ENCODE measurements around the gene KCND3.

The KCND3 gene

GRCh38 chr1:111837393-111837792 is 152.1 kb downstream of the KCND3 start:
- DNase-seq = no peak

GRCh38 chr1:111836111-111836510 is 153.4 kb downstream of the KCND3 start:
- DNase-seq = no peak

GRCh38 chr1:111835514-111835913 is 154.0 kb downstream of the KCND3 start:
- no peak for DNase-seq

DNA sequence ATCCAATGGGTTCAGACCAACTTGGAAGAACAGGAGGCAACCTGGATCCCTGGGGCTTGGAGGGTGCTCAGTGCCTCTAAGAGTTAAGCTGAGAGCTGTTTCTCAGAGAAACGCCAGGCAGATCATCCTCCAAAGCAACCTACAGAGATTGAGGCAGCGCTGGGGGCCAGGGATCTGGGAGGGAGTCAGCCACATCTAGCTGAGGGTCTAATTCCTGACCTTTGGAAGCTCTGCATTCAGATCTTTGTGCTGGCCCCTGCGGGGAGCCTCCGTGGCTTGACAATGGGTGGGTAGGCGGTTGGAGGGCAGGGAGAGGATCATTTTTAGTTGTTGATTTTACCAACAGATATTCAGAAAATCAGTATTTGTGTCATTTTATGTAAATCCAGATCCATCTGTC is 154.5 kb downstream of the KCND3 start:
- DNase-seq = no peak

DNA sequence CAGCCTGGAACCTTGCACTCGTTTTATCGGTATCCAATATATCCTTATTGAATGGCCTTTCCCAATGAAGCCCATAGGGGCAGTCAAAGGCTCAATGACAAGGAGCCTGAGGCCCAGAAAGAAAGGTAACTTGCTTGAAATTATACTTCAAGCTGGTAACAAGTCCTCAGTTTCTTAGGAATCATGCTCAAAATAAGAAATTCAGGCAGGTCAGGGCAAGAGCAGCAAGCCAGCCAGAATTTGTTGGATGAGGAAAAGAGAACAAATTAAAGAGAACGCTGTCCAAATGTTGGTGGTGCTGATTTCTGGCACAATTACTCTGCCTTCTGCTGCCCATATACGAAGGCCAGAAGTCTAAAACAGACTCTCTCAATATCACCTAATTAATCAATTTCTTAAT is 156.1 kb downstream of the KCND3 start:
- no peak for DNase-seq

DNA sequence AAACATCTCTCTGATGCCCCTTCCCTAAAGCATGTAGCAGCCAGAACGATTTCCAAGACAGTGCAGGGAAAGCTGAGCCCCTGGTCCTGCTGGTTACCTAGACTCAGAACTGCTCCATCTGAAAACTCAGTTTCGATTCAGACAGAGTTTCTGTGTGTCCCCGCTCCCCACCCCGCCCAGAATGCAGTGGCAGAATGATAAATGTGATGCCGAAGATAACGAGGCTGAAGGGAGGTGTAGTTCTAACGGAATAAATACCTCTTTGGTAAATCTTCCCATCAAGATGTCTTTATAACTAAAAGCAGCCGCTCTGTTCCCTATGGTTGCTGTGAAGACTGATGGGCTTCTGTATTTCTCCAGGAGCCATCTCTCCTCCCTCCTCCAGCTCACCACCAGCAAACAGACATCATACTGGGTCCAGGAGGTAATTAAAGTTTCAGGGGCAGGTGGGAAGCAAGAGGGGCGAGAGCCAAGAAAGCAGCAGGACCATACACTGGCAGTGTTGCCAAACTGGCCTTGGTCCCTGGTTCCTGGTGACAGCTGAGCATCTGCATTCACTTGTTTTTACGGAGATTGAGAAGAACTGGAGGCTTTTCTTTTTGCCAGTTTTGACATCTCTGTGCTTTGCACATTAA is 156.8 kb downstream of the KCND3 start:
- no peak for DNase-seq

DNA sequence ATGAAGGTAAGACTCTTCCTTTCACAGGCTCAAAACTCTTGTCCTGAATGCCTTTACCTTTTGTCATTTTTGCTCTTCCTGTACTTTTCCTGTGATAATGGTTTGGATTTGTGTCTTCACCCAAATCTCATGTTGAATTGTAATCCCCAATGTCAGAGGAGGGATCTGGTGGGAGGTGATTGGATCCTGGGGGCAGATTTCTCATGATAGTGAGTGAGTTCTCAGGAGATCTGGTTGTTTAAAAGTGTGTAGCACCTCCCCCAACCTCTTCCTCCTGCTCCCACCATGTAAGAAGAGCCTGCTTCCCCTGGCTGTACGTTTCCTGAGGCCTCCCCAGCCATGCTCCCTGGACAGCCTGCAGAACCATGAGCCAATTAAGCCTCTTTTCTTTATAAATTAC is 158.3 kb downstream of the KCND3 start:
- DNase-seq = no peak

DNA sequence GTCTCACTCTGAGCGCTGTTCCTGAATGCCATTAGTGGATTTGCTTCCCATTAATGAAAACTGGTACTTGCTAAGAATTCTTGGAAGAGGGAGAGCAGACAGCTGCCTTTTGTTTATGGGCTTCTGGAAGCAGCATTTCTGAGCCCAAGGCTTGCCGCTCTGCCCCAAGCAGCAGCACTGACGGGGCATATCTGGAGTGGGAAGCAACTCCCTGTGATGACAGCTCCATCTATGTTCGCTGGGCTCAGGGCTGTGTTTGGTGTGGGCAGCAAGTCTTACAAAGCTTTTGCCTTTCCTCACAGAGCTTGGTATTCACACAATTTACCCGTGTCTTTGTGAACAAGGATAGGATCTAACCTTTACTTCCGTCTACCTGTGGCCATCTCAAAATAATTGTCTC is 161.5 kb downstream of the KCND3 start:
- no peak for DNase-seq

GRCh38 chr1:111826278-111826677 is 163.2 kb downstream of the KCND3 start:
- no peak for DNase-seq

DNA sequence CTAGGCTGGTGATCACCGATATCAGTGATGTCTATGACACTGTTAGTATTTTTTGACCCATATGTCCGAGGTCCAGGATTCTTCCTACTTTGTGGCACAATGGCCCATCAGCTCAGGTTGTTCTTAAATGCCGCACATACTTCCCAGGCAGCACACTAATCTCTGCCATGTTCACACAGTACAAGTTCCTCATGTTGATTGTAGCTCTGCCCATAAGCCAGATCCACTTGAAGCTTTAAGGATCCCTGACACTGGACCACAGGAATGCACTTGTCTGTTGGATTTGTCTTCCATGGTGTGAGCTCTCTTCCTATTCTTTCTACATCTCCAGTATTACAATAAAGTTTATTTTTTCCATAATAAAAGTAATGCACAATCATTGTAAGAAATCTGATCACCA is 164.3 kb downstream of the KCND3 start:
- DNase-seq = no peak

DNA sequence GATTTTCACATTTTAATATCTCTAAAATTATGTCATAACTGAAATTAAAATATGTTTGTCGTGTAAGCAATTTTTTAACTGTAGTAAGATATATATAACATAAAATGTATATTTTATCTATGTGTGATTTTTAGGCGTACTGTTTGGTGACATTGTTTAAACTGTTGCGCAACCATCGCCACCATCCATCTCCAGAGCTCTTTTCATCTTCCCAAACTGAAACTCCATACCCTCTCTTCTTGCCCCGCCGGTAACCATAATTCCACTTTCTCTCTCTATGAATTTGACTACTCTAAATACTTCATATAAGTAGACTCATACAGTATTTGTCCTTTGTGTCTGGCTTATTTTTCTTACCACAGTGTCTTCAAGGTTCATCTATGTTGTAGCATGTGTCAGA is 167.3 kb downstream of the KCND3 start:
- no peak for DNase-seq

DNA sequence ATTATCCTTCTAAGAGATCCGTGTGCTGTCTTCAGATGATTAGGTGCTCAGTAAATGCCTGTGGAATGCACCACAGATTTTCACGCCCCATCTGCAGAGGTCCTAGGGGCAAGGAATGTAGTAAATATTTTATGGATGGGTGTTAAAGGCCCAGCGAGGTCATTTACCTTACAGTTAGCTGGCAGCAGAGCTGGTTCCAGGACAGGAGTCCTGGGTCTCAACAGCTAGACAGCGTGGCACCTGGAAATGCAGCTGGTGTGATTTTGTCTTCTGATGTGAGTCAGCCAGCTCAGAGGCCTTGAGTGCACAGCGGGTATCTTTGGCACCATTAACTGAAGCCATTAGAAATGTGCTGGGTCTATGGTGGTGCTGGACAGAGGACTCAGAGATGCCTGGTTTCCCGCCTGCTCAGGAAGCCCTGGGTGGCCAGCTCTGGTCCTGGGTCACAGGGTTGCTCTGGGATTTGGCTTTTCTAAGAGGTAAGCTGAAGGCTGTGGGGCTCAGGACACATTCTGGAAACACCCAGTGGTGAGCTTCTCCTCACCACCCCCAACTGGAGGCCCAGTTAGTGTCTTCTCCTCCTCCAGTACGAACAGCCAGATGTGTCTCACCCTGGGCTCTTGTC is 168.2 kb downstream of the KCND3 start:
- DNase-seq = no peak

DNA sequence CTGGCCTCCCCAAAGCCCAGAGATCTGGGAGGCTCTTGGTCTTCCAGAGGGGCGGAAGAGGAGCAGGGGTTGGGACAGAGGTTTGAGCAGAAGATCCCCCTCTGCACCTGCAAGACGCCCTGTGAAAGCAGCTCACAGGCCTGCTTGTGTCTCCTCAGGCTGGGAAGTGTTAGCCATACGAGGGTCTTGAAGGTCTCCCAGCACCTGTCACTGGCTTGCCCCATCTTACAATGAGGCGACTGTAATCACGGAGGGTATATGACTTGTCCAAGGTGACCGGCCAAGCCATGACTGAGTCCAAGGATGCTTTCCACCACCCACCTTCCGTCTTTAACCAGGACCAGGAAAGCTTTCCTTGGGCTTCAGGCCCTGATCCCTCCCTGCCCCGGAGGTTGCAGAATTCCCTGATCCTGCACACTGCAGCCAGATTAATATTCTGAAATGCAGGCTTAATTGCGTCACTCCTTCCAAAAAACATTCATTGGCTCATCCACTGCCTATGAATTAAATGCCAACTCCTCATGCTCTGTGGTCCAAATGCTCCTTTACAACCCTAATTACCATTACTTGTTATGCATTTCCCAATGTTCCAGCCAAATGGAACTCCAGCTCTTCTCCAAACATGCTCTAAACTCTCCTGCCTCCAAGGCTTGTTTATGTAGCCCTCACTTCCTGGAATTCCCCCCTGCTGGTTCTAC is 169.8 kb downstream of the KCND3 start:
- no peak for DNase-seq

DNA sequence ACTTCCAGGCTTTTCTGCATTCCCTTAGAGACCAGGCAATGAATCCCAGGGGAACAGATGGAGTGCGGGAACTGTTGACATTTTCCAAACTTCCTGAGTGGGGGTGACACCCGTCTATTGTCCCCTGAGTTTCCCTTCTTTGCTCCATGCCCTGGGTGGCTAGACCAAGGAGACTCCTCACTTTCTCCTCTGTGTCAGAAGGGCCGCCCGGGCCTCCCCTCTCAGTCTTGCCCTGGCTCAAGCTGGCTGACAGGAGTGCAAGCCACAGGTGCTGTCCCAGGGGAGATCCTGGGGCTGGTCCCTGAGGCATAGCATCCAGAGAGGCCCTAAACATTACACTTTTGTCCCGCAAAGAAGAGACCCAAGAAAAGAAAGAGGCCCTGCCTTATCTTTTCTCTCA is 170.9 kb downstream of the KCND3 start:
- no peak for DNase-seq

GRCh38 chr1:111818081-111818480 is 171.4 kb downstream of the KCND3 start:
- DNase-seq = no peak

- no peak for DNase-seq
These were observed 174.8 kb downstream of the KCND3 start for GRCh38 chr1:111814642-111815041.

GRCh38 chr1:111814305-111814628 is 175.2 kb downstream of the KCND3 start:
- DNase-seq = no peak

DNA sequence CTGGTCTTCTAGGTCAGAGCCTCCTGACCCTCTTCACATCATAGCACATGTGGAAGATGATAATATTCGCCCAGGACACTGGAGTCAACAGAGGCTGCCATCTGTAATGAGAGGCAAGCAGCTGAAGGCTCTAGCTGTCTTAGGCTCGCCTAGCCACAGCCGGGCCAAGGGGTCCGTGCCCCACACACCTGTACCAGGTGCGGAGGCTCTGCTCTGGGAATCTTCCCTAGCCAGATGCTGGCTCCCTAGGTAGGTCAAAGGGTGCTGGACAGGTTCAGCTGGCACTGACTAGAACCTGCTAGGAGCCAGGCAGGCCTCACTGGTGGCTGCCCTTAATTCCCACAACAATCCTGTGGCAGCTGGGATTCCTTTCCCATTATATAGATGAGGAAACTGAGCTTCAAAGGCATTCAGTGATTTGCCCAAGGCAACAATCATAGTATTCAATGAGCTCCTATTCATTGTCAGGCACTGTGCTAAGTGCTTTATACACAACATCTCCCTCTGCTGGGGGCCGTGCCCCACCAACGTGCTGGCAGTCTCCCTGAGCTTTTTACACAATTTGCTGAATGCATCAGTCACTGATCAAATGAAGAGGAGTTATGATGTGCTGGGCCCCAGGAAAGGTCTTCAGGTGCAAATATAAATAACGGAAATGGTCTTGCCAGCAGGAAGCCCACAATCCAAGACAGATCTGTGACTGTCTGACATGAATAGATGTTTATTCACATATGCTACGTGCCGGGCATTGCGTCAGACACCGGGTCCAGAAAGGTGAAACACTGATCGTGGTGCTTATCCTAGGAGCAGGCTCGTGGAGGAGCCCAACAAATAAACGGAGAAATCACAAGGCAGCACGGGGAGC is 175.8 kb downstream of the KCND3 start:
- DNase-seq = no peak

GRCh38 chr1:111812306-111812705 is 177.2 kb downstream of the KCND3 start:
- DNase-seq = no peak

GRCh38 chr1:111811891-111812290 is 177.6 kb downstream of the KCND3 start:
- DNase-seq = no peak

- no peak for DNase-seq
These were observed 184.2 kb downstream of the KCND3 start for GRCh38 chr1:111805251-111805650.

DNA sequence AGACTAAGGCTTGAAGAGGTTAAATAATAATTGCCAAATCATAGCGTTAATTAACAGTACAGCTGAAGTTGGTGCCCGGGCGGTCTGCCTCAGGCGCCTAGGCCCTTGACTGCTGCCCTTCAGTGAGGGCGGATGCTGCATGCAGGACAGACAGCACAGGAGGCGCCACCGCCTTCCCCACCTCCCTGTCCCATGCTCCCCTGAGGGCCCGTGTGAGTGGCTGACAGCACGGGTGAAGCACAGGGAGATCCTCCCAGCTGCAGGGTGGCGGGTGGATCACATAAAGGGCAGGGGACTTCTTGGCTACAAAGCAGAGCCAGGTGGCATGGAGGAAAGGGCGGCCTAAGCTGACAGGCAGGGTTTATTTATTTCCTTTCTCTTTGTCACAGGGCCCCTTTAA is 184.7 kb downstream of the KCND3 start:
- no peak for DNase-seq

DNA sequence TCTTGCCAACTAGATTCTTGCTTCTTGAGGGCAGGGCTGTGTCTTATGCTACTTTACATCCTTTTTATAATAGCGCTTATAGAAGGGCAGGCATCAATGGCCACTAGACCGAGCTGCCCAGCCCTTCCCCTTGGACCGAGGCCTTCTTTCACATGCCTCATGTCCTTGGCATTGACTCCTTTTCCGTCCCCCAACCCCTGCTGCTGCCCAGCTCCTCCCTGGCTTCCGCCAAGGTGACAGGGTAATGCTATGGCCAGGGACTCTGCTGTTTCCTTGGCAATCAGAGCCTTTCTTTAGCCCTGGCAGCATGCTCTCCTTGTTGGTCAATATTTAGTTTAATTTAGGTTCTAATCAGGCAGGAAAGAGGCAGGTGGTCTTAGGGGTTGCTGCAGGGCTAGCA is 185.5 kb downstream of the KCND3 start:
- no peak for DNase-seq

DNA sequence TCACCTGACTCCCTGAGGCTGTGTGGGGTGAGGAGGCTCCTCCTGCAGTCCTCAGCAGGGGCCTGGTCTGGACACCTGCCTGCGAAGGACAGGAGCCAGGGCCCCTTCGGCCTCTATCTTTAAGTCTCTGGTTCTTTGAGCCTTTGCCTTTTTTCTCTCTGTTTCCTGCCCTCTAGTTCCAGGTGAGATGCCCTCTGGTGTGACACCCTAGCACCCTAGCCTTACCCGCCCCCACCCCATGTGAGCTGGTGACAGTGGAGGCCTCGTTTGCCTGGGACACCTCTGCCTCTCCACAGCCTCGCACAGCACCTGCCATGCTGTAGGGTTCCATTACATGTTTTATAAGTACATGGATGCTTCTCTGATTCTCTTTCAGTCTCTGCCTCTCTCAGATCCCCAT is 186.5 kb downstream of the KCND3 start:
- no peak for DNase-seq
